ENCODE data around the gene TFDP2.
"Not testable (repeated sequence)": the region's sequence is repeated elsewhere in the genome, so short reads cannot be mapped to it uniquely, and the experiment has no call there.

The TFDP2 gene

GRCh38 chr3:142022381-142022780, 127.0 kb downstream of the TFDP2 start:
- no peak for DNase-seq (ENCODE audit: low spot score)

GRCh38 chr3:142021127-142021526, 128.2 kb downstream of the TFDP2 start:
- DNase-seq (ENCODE audit: low spot score): no peak

- no peak for DNase-seq (ENCODE audit: low spot score)
These were observed 129.5 kb downstream of the TFDP2 start for GRCh38 chr3:142019794-142020320.

- no peak for DNase-seq (ENCODE audit: low spot score)
These were observed 135.4 kb downstream of the TFDP2 start for GRCh38 chr3:142013993-142014392.

GRCh38 chr3:142013326-142013980, 135.9 kb downstream of the TFDP2 start:
- no peak for DNase-seq (ENCODE audit: low spot score)

- no peak for DNase-seq (ENCODE audit: low spot score)
These were observed 140.3 kb downstream of the TFDP2 start for GRCh38 chr3:142009029-142009428.

- DNase-seq (ENCODE audit: low spot score): no peak
These were observed 141.5 kb downstream of the TFDP2 start for GRCh38 chr3:142007710-142008399.

GRCh38 chr3:142004957-142005356, 144.4 kb downstream of the TFDP2 start:
- DNase-seq (ENCODE audit: low spot score): not testable (repeated sequence)

GRCh38 chr3:142004025-142004424, 145.3 kb downstream of the TFDP2 start:
- no peak for DNase-seq (ENCODE audit: low spot score)

- no peak for DNase-seq (ENCODE audit: low spot score)
These were observed 146.1 kb downstream of the TFDP2 start for GRCh38 chr3:142003291-142003690.

- DNase-seq (ENCODE audit: low spot score): no peak
These were observed 148.9 kb downstream of the TFDP2 start for GRCh38 chr3:142000325-142000870.

GRCh38 chr3:141998669-141999290, 150.6 kb downstream of the TFDP2 start:
- peak; percentile 55 for DNase-seq (ENCODE audit: low spot score)

- DNase-seq (ENCODE audit: low spot score): no peak
These were observed 152.9 kb downstream of the TFDP2 start for GRCh38 chr3:141996437-141996836.

GRCh38 chr3:141994856-141995255, 154.5 kb downstream of the TFDP2 start:
- DNase-seq (ENCODE audit: low spot score): no peak

GRCh38 chr3:141992512-141992911, 156.8 kb downstream of the TFDP2 start:
- DNase-seq (ENCODE audit: low spot score): no peak

GRCh38 chr3:141986548-141987107, 162.7 kb downstream of the TFDP2 start:
- no peak for DNase-seq (ENCODE audit: low spot score)

- DNase-seq (ENCODE audit: low spot score): no peak
These were observed 168.3 kb downstream of the TFDP2 start for GRCh38 chr3:141981084-141981483.

GRCh38 chr3:141979050-141979671, 170.2 kb downstream of the TFDP2 start:
- DNase-seq (ENCODE audit: low spot score): no peak

GRCh38 chr3:141974777-141975176, 174.6 kb downstream of the TFDP2 start:
- DNase-seq (ENCODE audit: low spot score): not testable (repeated sequence)

- DNase-seq (ENCODE audit: low spot score): no peak
These were observed 176.9 kb downstream of the TFDP2 start for GRCh38 chr3:141972399-141972798.

GRCh38 chr3:141971571-141971970, 177.8 kb downstream of the TFDP2 start:
- DNase-seq (ENCODE audit: low spot score): no peak

- peak; percentile 50 for DNase-seq (ENCODE audit: low spot score)
These were observed 179.6 kb downstream of the TFDP2 start for GRCh38 chr3:141969711-141970110.

Measured in cerebellar cortex (tissue), 1 donor.